HG02571 (cell line): ENCODE data around the gene SLC10A6.
"Not testable (repeated sequence)": the region's sequence is repeated elsewhere in the genome, so short reads cannot be mapped to it uniquely, and the experiment has no call there.

Experiments used
- ATAC-seq: cut with Tn5 transposase; IDR thresholded peaks from one replicate; pipeline ENCODE4 v1.9.1; 2021; ENCODE audit warnings: mild to moderate bottlenecking, moderate library complexity; ENCODE audit not compliant: unreplicated experiment

Gene SLC10A6, protein sequence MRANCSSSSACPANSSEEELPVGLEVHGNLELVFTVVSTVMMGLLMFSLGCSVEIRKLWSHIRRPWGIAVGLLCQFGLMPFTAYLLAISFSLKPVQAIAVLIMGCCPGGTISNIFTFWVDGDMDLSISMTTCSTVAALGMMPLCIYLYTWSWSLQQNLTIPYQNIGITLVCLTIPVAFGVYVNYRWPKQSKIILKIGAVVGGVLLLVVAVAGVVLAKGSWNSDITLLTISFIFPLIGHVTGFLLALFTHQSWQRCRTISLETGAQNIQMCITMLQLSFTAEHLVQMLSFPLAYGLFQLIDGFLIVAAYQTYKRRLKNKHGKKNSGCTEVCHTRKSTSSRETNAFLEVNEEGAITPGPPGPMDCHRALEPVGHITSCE

GRCh38 chr4:86848732-86849619 is at the start of gene SLC10A6:
Gene SLC10A6, minus strand, starts transcription at chr4:86849384. Its CDS starts 269 bp downstream, at chr4:86849115.
- ATAC-seq = no peak

- no peak for ATAC-seq
These were observed 49.4 kb upstream of the SLC10A6 start for GRCh38 chr4:86898562-86898961.

DNA sequence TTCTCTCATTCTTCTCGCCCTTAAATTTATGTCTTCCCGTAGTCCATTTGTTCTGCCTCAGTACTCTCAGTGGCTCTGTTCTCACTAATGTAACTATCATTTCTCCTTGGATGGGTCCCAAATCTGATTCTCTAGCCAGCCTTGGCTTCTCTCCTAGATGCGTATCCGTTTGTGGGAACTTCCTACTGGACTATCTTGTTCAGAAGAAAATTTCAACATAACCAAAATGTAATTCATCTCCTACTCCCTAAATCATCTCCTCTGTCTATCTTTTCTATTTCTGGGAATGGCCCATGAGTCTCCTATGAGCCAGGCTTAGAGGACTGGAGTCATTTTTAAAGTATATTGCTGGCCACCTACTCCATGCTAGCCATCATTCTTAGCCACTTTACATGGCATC is 47.4 kb upstream of the SLC10A6 start:
- no peak for ATAC-seq

GRCh38 chr4:86895692-86896488 is 46.7 kb upstream of the SLC10A6 start:
- ATAC-seq = no peak

DNA sequence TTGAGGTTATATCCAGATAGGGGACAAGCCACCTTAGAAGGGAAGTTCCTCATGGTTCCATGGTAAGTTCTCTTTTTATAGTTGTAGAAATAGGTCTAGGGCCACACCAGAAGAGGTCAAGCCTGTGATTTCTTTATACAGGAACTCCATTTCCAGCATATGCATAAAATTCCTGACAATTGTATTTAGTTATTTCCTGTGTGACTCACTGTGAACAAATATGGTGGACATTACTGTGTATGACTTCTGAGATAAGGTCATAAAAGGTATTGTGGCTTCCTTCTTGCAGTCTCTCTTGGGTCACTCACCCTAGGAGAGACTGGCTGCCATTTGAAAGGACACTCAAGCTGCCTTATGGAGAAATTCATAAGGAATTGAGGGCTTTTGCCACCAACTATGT is 45.3 kb upstream of the SLC10A6 start:
- ATAC-seq = no peak

DNA sequence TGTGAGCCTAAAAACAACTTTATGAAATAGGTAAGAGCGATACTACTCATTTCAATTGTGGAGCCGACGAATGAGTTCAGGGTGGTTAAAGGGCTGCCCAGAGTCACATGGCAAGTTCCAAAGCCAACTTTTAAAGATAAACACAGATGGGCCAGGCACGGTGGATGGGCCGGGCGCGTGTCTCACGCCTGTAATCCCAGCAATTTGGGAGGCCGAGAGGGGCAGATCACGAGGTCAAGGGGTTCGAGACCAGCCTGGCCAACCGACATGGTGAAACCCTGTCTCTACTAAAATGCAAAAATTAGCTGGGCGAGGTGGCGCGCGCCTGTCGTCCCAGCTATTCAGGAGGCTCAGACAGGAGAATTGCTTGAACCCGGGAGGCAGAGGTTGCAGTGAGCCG is 44.0 kb upstream of the SLC10A6 start:
- ATAC-seq = no peak

DNA sequence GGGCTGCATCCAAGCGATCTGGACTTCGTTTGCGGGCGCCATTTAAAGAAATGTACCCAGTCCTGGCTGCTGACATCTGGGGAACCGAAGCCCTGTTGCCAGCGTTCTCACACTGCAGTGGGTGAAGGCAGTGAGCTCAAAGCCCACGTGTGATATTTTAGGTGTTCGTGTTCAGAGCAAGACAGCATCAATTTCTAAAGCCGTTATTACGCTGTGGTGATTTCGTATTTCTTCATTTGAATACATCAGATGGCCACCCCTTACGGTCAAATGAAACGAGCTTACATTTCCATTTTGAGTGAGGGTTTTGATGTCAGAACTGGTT is 43.4 kb upstream of the SLC10A6 start:
- ATAC-seq = no peak

DNA sequence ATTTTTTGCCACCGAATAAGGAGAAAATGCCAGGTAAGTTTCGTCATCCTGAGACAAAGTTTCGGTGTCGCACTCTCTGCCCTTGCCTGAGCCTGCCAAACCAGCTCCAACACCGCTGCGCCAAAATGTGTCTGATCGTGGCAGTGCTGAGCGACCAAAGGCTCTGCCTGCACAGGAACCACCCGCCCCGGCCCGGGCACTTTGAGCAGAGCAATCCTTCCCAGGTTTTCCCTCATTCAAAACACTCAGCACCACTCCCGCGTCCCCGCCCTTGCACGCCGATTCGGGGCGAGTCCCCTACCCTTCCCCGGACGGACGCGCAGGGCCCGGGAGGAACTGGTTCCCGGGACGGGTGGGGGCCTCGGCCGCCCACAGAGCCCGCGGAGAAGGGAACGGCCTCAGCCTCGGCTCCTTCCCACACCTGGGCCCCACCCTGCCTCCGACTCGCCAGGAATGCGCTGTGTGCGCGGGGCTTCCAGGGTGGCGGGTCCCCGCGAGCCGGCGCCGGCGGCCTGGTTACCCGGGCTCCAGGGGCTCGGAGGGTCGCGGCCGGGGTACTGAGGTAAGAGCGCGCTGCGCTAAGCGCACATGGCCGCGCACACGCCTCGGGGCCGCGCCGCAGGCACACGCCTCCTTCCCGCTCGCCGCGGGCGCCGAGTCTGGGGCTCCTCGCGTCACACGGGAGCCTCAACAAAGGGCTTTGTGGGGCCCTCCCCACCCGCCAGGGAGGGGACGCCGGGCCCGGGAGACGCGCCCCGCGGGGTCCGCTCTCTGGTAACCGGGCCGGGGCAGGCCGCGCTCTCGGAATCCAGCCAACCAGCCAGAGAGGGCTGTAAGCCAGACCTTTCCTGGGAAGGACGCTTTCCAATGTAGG is 42.8 kb upstream of the SLC10A6 start, which contains the start of gene C4orf36:
C4orf36 (minus strand) TSS at position 661 of the 874 bp plus-strand sequence. CDS start 902 bp downstream, outside the sequence.
- no peak for ATAC-seq

GRCh38 chr4:86890790-86891189 is 41.6 kb upstream of the SLC10A6 start:
- no peak for ATAC-seq

DNA sequence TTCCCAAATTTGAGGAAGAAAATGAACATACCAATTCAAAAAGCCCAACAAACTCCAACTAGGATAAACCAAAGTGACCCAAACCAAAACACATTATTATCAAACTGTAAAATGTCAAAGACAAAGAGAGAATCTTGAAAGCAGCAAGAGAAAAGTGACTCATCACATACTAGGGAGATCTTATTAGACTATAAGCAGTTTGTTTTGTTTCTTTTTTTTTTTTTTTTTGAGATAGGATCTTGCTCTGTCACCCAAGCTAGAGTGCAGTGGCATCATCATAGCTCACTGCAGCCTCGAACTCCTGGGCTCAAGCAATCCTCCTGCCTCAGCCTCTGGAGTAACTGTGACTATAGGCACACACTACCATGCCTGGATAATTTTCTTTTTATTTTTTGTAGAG is 30.5 kb upstream of the SLC10A6 start:
- no peak for ATAC-seq

DNA sequence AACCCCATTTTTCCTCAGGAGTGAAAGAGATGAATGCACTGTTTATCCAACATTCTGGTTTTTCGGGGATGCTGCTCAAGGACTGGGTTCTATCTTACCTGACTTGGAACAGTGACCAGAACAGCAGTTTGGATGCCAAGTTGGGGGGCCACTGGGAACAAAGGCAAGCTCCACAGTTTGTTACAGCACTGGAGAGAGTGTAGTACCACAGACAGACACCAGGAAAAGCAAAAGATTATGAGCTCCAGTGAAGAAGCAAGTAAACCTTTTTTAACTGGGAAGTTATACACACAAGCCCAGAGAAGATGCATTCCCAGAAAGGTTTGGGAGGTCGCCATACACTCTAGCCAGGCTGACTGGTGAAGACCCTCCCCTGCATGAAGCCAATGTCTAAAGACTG is 29.5 kb upstream of the SLC10A6 start:
- no peak for ATAC-seq

- no peak for ATAC-seq
These were observed 27.9 kb upstream of the SLC10A6 start for GRCh38 chr4:86876894-86877685.

DNA sequence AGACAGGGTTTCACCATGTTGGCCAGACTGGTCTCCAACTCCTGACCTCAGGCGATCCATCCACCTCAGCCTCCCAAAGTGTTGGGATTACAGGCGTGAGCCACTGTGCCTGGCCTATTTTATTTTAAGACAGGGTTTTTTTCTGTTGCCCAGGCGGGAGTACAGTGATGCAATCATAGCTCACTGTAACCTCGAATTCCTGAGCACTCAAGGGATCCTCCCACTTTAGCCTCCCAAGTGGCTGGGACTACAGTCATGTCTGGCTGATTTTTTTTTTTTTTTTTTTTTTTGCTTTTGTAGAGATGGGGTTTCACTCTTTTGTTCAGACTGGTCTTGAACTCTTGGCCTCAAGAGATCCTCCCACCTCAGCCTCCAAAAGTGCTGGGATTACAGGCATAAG is 26.3 kb upstream of the SLC10A6 start:
- not testable (repeated sequence) for ATAC-seq

- ATAC-seq = no peak
These were observed 23.0 kb upstream of the SLC10A6 start for GRCh38 chr4:86872135-86872534.

GRCh38 chr4:86870442-86871069 is 21.4 kb upstream of the SLC10A6 start:
- ATAC-seq = no peak

- ATAC-seq = no peak
These were observed 8.3 kb upstream of the SLC10A6 start for GRCh38 chr4:86857341-86858052.

DNA sequence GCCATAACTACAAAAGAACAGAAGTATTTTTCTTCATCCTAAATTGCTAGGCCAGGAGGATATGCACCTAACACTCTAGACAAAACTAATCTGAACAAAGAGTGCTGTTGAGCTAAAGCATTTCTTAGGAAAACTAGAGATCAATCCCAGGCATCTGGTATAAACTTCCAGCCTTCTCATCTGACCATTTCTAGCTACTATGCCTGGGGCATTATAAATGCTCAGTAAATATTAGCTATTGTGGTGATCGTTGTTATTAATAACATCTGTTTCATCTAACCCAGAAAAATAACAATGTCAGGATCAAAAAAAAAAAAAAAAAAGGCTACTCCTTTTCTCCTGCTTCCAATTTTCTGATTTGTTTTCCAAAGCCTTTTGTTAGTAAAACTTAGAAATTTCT is 7.7 kb upstream of the SLC10A6 start:
- ATAC-seq = no peak

DNA sequence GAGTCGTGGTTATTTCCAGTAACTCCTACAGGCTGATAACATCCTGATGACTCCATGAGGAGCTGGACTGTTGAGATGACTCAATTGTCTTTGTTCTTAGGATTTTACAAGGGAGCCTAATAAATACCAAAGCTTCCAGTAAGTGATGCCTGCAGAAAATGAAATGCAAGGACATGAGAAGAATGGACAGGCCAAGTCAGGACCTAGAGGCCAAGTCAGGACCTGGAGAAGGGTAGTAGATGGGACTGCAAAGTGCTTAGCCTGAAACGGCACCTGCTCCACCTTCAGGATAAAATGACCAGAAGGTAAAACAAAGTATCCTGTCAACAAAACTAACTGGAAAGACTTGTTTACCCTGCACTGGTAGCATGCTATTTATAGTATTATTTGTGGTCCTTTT is 6.4 kb upstream of the SLC10A6 start:
- no peak for ATAC-seq
